Measurements from ENCODE around the gene CDHR5. TPM values are rescaled to one million over a fixed set of nuclear protein-coding genes. Genes with fewer than 3 reads are reported as not detected.

Gene CDHR5
- total and polyA plus RNA-seq, 2 of the 4 experiments (the other 2 are of a cell fraction) = not detected

- TF ChIP-seq POLR2A (IDR thresholded peaks at IDR 0.05; ENCODE audit: low read depth, low read length) (no peak), NFE2L2 (IDR thresholded peaks at IDR 0.05; ENCODE audit: low read depth, low read length) (no peak), CEBPB (IDR thresholded peaks at IDR 0.05; ENCODE audit: low read depth, low read length) (no peak), RFX5 (IDR thresholded peaks at IDR 0.05; ENCODE audit: low read depth, low read length) (no peak), RAD21 (IDR thresholded peaks at IDR 0.05; ENCODE audit: low read length) (no peak), ELK1 (IDR thresholded peaks at IDR 0.05; ENCODE audit: borderline replicate concordance, low read depth, low read length) (no peak), FOS (IDR thresholded peaks at IDR 0.05; ENCODE audit: low read depth, low read length) (no peak), SMC3 (IDR thresholded peaks at IDR 0.05; ENCODE audit: low read depth, low read length) (no peak), MAFK (IDR thresholded peaks at IDR 0.05; ENCODE audit: low read depth, low read length) (no peak), USF2 (IDR thresholded peaks at IDR 0.05; ENCODE audit: low read depth, low read length) (no peak), CHD1 (IDR thresholded peaks at IDR 0.05; ENCODE audit: low read depth, low read length) (no peak), RCOR1 (IDR thresholded peaks at IDR 0.05; ENCODE audit: insufficient replicate concordance, low read length) (no peak), CTCF (conservative IDR thresholded peaks at IDR 0.05; ENCODE audit: low read depth, low read length) (no peak), MXI1 (IDR thresholded peaks at IDR 0.05; ENCODE audit: borderline replicate concordance, low read depth, low read length) (no peak), BHLHE40 (IDR thresholded peaks at IDR 0.05; ENCODE audit: low read depth, low read length) (no peak), MAZ (IDR thresholded peaks at IDR 0.05; ENCODE audit: borderline replicate concordance, low read depth, low read length) (no peak)
- Histone ChIP-seq H3K23ac (ENCODE audit: low read depth, low read length) (no peak overlapping the region), H3K79me1 (ENCODE audit: low read depth in 1 of 2, low read length in 2 of 2) (peaks cover 0 to 29% of the 10 kb centered on the region in 2 experiments; a peak in 3 of 4 replicates), H3K27me3 (ENCODE audit: control insufficient read depth, insufficient read depth, low read length) (no peaks in the 10 kb centered on the region), H2BK120ac (ENCODE audit: low read depth, low read length) (no peak overlapping the region), H3K14ac (replicated peaks; ENCODE audit: low read depth, low read length) (no peak overlapping the region), H3K4me2 (ENCODE audit: low read depth, low read length) (no peak overlapping the region), H3K36me3 (ENCODE audit: control insufficient read depth, insufficient read depth, low read length) (peaks cover 55% of the 10 kb centered on the region), H3K4ac (ENCODE audit: low read depth, low read length) (no peak overlapping the region), H3K9ac (ENCODE audit: low read depth, low read length) (no peak overlapping the region), H4K91ac (ENCODE audit: insufficient read depth, low read depth, low read length) (no peak overlapping the region), H2BK5ac (ENCODE audit: low read depth, low read length, poor library complexity, severe bottlenecking) (no peak overlapping the region), H3K9me1 (ENCODE audit: insufficient read depth, low read length) (no peaks in the 10 kb centered on the region), H3K4me3 (ENCODE audit: insufficient read depth, low read depth, low read length) (no peak overlapping the region), H3K27ac (ENCODE audit: insufficient read depth, low read length) (no peak overlapping the region), H2AK9ac (replicated peaks; ENCODE audit: low read depth, low read length, poor library complexity) (no peak overlapping the region), H2AK5ac (ENCODE audit: low read depth, low read length) (no peak overlapping the region), H3K18ac (ENCODE audit: low read depth, low read length) (no peak overlapping the region), H4K5ac (ENCODE audit: low read depth, low read length) (no peak overlapping the region), H2BK15ac (ENCODE audit: low read depth, low read length) (no peak overlapping the region), H4K8ac (ENCODE audit: low read depth in 2 of 2, low read length in 2 of 2) (no peak overlapping the region), H2AFZ (replicated peaks; ENCODE audit: low read length, poor library complexity) (no peak overlapping the region), H3K4me1 (ENCODE audit: control insufficient read depth, insufficient read depth, low read length) (peaks cover 4% of the 10 kb centered on the region; the same call in 1 of the 2 replicates), H3K56ac (ENCODE audit: extremely low read depth, insufficient read depth, low read length) (no peak overlapping the region), H3K9me3 (ENCODE audit: control insufficient read depth, insufficient read depth, low read length) (no peaks in the 10 kb centered on the region), H4K20me1 (ENCODE audit: insufficient read depth, low read length) (peaks cover 39% of the 10 kb centered on the region), H2BK20ac (ENCODE audit: low read depth, low read length) (no peak overlapping the region)
- in situ Hi-C loops (cut with MboI; ENCODE audit: low sequenced_read_pairs) (no loop called here), dilution Hi-C loops (cut with HindIII; ENCODE audit: low sequenced_read_pairs, unreplicated experiment) (no loop called here), intact Hi-C loops (cut with micrococcal nuclease) (no loop called here)
- DNase-seq (no peak), ATAC-seq (ENCODE audit: low read depth) (no peak)
- ChIA-PET POLR2A (ENCODE audit: unreplicated experiment) (no interaction called here), CTCF (no interaction called here)
- 92% methylated on average over 5 of the region's 10 CpGs; no CpG with 5 or more reads in 1 of the 2 experiments for WGBS, 2 experiments (ENCODE audit: extremely low coverage in 2 of 2, insufficient read length in 1 of 2)
- no TSS peak for BruUV-seq (replicated peaks)
These were observed 11.8 kb downstream of the CDHR5 start for GRCh38 chr11:612961-613300.

All from IMR-90 (cell line).